GM13977 (cell line): Measurements from ENCODE around the gene NIPAL3.
"Not testable (repeated sequence)": the region's sequence is repeated elsewhere in the genome, so short reads cannot be mapped to it uniquely, and the experiment has no call there.

Experiments used
- DNase-seq: peaks from one replicate; pipeline ENCODE4 v3.0.0; 2012; ENCODE audit warnings: low spot score
- CTCF ChIP-seq: IDR thresholded peaks from 2 replicates; pipeline ENCODE4 v1.5.1; 2012; ENCODE audit warnings: mild to moderate bottlenecking, control low read depth; ENCODE audit not compliant: insufficient read depth; ENCODE audit errors: extremely low read depth, missing control alignments
- in situ Hi-C: fragments of 300-500 bp; cut with MboI; formaldehyde crosslinking; loops from one replicate; pipeline ENCODE4 v1.12.0; 2022; ENCODE audit warnings: low sequenced_read_pairs, low pct_unique_long_range_greater_than_20kb, mixed read lengths, inconsistent platforms; ENCODE audit not compliant: unreplicated experiment

The NIPAL3 gene

DNA sequence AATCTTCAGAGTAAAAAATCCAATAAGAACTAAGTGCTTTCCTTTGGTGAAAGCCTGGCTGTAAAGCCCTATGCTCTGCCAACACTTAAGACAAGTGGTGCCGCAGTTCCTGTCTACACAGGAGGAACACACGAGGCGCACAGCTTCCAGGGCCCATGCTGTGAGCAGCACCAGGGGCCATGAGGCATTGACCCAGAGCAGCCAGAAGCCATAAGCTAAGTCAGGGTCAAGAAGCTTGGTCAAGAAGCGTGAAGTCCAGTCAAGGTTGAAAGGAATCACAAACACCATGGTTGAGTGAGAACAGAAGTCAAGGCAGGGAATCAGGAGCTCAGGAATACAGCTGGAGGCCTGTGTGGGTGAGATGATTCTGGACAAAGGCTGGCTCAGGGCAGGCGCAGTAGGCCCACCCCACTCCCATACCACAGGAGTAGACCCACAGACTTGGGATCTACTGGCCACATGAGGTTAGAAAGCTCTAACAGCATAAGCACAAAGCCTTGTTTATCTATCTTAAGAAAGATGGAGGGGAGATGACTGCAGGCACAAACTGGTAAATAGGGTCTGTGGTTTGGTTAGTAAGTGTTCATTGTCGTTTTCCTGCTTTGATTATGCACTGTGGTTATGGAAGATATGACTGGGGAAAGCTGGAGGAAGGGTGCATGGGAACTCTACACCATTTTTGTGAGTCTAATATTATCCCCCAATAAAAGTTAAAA lies 44.1 kb downstream of the NIPAL3 start:
- in situ Hi-C loops = no loop called here
- no peak for TF ChIP-seq CTCF
- DNase-seq = no peak

GRCh38 chr1:24462128-24462527 lies 46.5 kb downstream of the NIPAL3 start:
- in situ Hi-C loops, DNase-seq: not testable (repeated sequence)

DNA sequence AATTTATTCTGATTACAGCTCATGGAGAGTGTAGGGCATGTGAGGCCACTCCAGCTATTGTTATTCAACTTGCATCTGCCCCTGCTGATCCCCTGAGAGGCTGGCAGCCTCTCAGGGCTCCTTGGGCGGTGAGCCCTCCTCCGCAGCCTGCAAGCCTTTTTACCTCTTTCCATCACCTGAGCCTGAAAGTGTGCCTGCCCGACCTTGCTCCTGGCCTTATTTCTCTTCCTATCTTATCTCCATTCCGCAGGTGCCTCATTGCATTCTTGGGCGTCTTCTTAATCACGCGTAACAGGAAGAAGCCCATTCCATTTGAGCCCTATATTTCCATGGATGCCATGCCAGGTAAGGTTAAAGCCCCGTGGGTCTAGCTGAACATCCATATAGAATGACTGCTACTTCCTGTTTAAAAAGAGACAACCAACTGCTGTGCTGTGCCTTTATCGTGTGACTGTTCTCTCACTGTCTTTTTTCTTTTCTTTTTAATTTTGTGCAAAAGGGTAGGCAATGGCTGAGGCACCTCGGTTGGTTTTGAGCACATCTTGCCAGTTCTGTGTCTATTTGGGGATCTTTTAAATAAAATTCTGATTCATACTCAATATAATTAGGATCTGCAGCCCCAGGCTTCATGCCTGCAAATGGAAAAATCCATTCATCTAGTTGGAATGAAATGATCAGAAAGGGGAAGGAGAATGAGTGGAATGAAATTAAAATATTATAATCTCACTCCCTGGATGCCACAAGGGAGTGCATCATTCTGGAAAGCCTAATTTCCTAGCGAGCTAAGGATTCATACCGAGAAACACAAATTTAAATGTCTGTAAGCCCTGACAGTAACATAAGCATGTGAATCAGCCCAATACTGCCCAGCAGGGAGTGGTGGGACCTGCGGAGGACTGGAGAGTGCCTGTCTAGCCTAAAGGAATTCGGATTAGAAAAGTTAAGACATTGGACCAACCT lies 48.5 kb downstream of the NIPAL3 start:
- in situ Hi-C loops = no loop called here
- no peak for TF ChIP-seq CTCF
- no peak for DNase-seq

DNA sequence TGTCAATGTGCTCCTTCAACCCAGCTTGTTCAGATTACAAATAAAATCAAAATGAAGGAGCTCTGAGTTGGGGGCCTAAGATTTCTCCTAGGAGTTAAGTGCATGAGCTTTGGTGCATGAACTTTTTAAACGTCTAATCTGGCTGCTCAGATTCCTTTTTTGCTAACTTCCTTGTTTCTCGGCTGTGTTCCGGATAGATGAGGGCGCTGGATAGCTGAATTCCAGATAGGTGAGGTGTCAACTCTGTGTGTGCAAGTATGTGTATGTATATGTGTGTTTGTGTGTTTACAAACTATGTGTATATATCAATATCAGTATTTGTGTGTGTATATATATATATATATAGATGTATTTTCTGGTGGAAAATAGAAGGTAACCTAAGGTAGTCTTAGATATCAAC lies 49.5 kb downstream of the NIPAL3 start:
- no peak for TF ChIP-seq CTCF
- in situ Hi-C loops = no loop called here
- no peak for DNase-seq

DNA sequence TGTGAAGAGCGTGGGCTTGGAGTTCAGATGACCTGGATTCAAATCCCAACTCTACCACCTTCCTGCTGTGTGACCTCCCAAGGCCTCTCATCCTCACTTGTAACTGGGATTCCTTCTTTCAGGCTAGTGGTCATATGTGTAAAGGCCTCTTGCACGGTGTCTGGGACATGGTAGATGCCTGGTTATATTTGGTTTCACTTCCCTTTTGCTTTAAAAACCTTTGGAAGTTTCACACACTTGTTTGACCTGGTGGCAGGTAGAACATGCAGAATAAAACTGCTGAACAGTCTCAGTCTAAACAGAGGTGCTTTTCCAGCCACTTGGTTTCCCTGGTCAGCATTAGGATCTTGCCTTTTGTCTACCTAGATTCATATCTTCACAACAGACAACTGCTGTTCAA lies 50.0 kb downstream of the NIPAL3 start:
- DNase-seq = no peak
- no peak for TF ChIP-seq CTCF
- in situ Hi-C loops = no loop called here

GRCh38 chr1:24468685-24469316 lies 53.2 kb downstream of the NIPAL3 start:
- TF ChIP-seq CTCF = no peak
- in situ Hi-C loops = no loop called here
- DNase-seq = no peak

- TF ChIP-seq CTCF = no peak
- in situ Hi-C loops = no loop called here
- DNase-seq = no peak
Measured at GRCh38 chr1:24470592-24470991, 55.0 kb downstream of the NIPAL3 start.
